Inflammatory macrophage treated with lipopolysaccharide for 4 hours (primary cell): ENCODE data around the gene LRCOL1.

Experiments used
- DNase-seq: peaks from one replicate; pipeline ENCODE4 v3.0.0-alpha.2; 2020

Gene LRCOL1

DNA sequence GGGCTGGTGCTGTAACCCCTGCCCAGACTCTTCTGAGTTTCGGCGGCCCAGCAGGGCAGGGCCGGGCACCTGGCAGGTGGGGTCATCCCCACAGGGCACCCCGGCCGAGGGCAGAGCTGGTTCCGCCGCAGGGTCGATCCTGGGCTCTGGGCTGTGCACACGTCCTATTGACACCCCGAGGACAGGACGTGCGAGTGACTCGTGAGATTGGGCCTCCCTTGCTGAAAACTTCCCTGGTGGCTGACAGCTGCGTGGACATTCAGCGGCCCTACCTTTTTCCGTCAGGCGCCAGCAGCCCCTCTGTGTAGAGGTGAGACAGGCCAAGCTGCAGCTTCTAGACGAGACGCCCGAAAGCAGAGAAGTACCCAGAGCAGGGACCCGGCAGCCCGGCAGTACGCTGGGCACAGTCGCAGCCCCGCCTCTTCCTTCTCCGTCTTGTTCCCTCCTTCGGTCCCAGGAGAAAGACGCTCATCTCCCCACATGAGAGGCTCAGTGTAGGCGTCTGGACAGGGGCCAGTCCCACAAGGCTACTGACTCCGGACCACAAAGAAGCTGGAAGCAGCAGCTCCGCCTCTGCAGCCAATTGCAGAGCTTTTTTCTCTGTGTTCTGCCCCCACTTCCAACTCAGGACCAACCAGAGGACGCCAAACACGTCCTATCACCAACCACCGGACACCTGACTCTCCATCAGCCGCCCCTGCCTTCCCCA is at the start of gene LRCOL1:
Gene LRCOL1 (minus strand): TSS at position 532 of the 709 bp plus-strand sequence. CDS start 4,331 bp downstream, outside the sequence.
- peak; percentile 72 for DNase-seq

DNA sequence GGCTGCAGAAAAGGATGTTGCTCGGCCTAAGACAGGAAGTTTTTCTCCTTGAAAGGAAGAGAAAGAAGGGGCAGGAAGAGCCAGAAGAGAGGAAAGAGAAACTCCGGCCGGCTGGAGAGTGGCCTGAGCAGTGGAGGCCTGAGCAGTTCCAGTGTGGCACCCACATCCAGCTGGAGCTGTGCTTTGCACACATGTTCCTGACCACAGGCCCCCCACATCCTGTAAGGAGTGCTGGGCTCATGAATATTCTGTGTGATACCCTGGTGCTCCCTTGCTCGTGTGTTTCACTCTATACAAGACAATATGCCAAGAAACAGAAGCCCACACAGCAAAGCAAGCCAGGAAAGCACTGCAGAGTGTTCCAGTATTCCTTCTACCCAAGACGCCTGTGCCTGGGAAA is 49.7 kb upstream of the LRCOL1 start:
- DNase-seq = no peak

DNA sequence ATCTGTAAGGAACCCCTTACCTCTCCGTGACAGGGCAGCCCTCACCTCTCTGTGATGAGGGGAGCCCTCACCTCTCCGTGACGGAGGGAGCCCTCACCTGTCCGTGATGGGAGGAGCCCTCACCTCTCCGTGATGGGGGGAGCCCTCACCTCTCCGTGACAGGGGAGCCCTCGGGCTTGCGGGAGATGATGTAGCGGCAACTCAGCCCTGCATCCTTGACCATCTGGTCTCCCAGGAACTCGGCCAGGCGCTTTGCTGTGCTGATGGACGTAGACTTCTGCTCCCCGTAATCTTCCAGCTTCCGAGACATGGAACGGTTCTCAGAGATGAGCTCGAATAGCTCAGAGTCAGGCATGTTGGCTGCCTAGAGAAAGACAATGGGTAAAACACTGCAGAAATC is 48.8 kb upstream of the LRCOL1 start:
- DNase-seq = no peak

DNA sequence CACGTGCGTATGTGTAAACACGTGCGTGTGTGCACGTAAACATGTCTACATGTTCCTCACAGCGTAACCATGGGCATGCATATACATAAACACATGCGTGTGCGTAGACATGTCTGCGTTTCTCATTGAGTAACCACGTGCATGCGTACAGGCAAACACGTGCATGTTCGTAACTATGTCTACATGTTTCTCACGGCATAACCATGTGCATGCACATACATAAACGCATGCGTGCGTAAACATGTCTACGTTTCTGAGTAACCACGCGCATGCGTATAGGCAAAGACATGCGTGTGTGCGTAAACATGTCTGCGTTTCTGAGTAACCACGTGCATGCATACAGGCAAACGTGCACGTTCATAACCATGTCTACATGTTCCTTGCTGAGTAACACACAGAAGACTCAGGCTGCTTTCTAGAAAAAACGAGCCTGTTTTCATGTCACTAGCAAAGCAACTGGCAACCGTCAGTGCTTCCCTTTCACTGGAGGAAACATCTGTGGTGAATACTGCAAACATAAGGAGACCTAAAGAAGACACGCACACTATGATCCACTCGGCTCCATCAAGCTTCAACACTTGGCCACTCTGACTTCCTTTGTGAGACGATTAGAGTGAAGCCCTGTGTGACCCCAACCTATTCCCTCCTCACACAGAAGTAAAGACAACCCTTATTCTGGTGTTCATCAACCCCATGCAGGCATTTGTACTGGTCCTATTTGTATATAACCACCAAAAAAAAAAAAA is 47.9 kb upstream of the LRCOL1 start:
- no peak for DNase-seq

DNA sequence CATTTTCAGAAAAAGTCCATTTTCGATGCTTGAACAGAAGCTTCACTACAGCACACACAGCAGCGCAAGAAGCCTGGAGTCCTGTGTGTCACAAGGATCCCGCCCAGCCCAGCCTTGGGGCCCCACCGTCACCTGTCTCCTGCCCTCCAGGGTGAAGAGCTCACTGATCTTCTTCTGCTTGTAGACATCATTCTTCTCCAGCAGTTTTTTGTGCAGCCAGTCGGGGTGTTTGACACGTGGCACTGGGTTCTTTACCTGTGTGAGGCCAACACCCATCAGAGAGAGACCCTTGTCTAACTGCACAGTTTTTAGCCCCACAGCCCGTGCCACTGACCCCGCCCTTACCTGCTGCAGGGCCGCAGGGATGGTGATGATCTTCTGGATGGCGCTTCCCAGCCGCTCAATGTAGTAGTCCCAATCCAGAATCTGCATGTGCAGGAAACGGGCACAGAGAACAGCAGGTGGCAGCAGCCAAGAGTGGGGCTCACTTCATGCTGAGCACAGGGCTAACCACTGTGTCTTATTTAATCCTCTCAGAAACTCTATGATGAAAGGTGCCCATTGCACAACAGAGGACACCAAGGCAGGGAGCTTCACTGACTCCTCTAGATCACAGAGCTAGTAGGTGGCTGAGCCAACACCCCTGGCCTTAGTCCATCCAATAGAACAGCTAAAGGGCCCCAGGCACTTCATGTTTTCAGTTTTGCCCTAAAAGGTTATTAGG is 46.8 kb upstream of the LRCOL1 start:
- DNase-seq = peak; percentile 2

DNA sequence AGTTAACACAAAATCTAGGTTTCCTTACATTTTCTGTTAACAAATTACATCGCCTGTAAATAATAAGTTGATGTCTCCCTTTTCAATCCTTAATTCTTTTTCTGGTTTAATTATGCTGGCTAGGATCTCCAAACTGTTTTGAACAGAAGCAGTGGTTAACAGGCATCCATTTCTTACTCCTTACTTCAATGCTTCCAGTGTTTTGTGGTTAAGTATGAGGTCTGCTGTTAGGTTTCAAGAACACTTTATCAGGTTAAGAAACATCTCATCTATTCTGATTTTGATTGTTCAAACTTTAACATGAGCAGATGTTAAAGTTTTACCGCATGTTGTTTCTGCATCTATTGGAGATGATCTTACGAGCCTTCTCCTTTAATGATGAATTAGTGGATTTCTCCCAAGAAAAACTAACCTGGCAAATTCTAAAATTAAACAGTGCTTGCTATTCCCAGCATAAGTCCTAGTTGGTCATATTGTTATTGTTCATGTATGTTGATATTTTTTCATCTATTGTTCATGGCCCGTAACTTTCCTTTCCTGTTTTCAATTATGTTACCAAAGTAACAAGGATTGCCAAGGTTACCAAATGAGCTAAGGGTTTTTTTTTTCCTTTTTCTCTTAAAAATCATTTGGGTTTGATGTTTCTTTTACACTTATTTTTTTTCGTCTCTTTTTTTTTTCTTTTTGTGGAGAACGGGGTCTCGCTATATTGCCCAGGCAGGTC is 43.3 kb upstream of the LRCOL1 start:
- no peak for DNase-seq

DNA sequence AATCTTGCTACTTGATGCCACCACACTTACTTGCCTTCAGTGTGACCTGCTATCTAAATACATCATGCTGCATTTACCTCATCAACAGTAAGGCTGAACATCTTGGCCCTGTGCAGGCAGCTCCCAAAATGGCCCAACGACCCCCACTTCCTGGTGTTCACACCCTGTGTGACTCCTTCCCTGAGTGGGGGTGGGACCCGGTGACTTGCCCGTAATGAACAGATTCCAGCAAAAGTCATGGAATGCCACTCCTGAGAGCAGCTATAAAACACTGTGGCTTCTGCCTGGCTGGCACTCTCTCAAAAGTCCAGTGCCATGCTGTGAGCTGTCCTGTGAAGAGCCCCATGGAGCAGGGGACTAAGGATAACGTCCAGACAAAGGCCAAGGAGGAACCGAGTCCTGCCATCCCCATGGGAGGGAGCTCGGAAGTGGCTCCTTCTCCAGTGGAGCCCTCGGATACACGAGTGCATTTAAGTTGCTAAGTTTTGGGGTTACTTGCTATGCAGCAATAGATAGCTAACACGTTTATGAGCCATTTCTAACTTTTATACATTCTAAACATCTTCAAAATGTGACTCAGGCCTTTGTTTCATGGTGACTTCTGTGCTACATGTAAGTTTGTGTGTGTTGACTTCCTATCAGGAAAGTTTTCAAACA is 41.2 kb upstream of the LRCOL1 start:
- DNase-seq = no peak

DNA sequence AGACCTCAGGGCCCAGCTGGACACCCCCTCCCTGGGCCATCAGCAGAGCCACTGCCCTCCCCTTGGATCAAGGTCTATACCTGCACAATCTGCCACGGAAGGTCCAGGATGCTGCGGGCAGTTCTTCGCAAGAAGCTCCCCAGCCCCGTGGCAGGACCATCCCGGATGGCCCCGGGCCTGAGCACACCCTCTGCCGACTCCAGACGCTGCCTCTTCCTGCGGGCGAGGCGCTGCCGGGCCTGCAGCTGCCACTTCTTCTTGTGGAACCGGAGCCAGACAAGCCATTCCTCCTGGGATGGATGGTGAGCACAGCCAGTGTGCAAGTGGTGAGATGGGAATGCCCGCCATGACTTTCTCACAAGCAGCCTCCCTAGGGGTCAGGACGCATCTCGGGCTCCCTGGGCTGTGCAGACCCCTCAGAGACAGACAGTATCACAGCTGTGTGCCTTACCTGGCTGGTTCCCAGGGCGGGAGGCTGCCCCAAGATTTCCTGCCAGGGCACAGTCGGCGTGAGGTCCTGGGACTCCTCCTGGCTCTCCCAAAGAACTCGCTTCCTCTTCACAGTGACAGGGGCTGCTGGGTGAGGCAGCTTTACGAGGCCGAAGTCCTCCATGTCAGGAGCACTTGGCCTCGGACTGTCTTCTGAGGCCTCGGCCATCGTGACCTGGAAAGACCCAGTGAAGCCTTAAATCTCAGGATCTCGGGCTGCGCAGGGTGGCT is 39.0 kb upstream of the LRCOL1 start:
- no peak for DNase-seq

DNA sequence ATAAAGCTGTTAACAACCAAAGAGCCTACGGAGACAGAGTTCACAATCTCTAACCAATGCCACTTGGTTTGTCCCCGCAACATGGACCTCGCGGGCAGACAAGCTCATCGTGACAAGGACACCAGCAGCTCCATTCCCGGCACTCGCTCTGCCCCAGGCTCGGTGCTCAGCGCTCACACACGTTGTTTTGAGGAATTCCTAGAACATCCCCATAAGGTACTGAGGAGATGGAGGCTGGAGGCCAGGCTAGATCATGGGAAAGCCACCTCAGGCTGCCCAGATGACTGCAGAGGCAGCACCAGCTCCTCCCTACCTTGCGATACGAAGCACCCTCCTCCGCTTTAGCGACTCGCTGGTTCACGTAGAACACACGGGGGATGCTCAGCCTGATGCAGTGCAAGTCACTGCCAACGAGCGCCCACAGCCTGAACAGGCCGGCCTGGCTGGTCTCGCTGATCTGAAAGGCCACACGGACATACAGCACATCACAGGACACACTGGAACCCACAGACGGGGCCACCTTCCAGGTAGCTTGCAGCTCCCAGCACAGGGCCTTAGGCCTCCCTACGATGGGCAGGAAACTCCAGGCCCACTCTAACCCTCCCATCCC is 38.3 kb upstream of the LRCOL1 start:
- no peak for DNase-seq

DNA sequence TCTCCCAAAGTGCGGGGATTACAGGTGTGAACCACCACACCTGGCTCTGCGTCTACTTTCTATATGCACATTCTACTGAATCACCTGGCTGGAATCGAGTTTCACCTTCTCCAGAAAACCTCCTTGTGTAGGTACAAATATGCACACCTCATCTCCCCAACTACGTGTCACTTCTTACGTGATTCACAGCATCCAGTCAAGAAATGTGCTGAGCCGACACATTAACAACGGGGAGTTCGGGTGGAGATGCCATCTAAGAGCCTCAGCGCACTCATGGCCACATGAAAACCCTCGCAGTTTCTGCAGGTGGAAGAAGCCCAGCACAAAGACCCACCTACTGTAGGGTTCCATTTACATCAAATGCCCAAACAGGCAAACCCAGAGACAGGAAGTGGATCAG is 37.5 kb upstream of the LRCOL1 start:
- DNase-seq = no peak

DNA sequence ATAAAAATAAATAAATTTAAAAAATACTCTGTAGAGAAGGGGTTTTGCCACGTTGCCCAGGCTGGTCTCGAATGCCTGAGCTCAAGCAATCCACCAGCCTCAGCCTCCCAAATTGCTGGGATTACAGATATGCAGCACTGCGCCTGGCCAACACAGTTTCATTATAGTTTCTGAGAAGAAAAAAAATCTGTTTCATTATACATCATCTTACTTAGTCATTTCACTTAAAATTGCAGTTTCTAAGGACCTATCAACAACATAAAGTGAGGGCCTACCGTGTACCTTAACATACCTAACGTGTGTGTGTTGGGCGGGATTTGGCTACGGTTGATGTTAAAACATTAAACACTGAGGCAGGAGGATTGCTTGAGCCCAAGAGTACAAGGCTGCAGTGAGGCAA is 36.5 kb upstream of the LRCOL1 start:
- no peak for DNase-seq

DNA sequence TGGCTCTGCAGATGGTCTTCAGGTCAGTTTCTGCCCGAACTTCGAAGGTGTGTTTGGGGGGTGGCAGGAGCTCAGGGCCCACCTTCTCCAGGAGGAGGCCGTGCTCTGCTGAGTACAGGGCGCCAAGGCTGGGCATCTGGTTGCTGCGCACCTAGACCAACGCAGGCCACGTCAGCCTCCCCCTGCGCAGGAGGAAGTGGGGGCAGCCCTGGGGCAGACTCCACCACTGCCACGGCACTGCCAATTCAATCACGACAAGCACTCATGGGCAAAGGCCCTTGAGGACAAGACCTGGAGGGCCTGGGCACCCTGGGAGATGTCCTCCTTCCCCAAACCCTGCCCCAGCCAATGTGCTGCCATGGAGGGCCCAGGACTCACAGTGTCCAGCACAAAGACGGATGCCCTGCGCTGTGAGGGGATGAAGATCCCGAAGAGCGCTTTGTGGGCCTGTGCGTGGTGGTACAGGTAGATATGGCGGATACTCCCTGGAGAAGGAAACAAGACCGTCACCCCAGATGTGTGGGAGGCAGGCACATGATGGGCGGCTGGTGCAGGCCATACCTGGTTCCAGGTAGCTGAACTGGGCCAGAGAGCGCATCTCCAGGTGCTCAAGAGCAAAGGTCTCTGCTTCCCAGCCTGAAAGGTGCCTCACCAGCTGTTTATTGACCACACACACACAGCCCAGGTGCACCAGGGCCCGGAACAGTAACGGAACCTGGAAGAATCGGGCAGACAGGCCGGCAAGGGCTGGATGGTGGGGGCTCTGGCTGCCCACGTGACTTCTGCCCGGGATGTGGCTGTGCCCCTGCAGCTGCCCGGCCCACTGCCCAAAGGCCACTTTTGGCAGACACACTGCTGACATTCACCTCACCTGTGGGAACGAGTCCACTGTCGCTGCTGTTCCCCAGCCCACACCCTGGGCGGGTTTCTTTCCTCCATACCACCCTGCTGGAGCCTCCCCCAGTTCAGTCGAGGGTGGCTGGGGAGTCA is 32.8 kb upstream of the LRCOL1 start:
- DNase-seq = no peak

DNA sequence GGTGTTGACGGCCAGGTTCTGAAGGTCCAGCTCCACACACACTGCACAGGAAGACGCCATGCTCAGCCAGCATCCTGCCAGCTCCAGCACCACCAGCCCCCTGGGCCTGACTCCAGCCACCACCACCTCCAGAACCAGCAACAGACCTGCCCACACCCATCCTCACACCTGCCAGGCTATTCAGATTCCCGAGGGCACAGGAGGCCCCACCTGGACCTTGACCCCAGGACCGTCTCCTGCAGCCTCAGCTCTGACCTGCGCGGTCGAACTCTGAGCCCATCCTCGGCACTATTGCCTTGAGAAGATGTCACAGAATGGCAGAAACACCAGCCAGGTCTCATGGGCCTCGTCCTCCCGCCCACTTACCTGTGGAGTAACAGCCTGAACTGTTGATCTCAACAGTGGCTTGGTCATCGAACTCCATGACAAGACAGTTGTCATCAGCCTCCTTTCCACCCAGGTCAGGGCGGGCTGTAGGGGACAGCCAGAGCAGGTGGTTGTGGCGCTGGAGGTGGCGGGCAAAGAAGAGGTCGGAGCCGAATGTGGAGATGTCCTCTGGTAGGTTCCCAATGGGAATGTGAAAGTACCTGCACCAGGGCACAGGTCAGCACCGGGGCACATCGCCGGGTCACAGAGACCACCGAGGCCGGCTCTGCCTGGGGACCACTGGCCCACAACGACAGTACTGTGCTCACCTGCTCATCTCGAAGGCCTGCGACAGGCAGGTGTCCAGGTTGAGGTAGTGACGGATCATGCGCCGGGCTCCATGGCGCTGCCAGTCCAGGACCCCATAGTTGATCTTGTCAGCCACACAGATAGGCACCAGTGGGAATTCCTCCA is 31.6 kb upstream of the LRCOL1 start:
- DNase-seq = no peak

DNA sequence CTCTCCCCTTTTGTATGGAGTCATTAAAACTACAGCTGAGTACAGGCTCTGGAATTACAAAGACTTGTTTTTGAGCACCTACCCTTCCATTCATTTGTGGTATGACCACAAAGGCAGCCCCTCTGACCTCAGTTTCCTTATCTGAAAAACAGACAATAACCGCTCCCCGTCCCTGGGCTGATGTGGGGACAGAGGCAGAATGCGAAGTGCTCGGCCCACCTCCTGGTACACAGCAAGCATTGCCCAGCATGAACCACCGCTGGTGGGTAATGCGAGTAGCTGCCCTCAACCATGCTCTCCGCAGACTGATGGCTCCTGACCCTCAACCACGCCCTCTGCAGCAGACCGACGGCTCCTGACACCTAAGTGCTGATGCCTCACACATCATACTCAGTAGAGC is 30.6 kb upstream of the LRCOL1 start:
- no peak for DNase-seq

DNA sequence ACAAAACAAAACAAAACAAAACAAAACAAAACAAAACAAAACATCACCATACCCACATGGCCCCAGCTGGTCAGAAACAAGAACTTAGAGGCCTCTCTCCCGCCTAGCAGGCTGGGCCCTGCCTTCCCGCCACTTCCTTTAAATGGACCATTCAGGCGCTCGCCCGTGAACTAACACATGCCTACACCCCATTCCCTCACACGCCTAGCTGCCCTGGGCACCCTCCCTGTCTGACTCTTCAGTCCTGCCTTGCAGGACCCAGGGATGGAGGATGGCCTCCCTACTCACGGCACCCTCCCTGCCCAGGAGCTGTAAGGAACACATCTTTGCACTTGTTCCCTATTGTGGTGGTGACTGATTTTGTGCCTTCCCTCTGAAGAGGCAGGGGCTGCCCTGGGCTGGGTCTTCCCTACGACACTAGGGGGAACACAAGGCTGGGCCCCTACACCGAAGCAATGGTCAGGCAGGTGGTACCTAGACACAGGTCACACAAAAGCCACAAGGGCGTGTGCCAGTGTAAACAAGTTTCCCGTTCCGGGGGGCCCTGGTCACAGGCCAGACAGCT is 29.7 kb upstream of the LRCOL1 start:
- no peak for DNase-seq

DNA sequence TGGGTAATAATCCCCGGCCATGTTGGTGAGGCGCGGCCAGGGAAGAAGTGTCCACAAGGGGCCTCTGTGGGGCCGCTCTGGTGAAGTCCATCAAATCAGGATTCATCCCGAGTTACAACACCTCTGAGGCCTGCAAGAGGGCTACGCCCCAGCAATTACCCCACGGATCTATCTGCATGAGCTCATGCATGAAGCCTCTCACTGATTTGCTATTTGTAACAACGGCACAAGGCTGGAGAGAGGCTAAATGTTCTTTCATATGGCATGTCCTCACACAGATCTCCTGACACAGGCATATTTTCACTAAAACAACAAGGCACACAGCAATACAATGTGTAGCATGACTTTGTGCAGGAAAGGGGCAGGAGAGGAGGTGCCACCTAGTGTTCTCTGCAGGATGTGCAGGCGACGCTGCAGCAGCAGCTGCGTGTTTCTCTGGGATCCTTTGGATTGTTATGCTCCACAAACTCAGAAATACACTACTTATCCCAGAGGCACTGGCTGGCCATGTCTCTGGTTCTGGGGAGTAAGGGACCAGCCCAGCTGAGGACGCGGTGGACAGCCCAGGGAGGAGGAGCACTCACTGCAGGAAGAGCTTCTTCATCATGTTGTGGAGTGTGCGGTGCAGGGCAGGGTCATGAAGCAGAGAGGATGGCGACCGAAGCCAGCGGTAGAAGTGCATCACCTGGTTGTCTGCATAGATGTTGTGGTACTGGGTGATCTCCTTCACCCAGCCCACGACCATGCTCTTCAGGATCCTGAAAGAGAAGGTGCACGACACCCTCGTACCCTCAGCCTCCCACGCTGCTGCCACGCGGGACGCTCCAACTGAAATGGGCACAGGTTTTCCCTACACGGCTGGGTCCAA is 28.4 kb upstream of the LRCOL1 start:
- DNase-seq = peak; percentile 16

DNA sequence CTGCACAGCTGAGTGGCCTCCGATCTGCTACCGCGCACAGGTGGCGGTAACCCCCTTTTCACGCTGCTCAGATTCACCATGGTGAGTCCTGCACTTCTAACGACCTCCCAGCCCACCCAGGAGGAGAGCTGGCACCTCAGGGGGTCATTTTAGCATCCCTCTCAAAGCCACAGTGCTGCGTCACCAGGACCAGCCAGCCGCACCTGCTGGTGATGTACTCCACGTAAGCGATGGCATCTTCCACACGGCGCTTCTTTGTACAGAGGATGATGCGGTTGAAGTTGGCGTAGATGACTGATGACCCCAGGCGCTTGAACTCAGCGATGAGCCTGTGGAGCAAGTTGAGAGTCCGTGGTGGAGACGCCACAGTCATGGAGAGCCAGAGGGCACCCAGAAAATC is 27.4 kb upstream of the LRCOL1 start:
- DNase-seq = no peak
